HG03460 (cell line): ENCODE data around the gene FUT7.
"Not testable (repeated sequence)": the region's sequence is repeated elsewhere in the genome, so short reads cannot be mapped to it uniquely, and the experiment has no call there.

ENCODE experiments used
- ATAC-seq: cut with Tn5 transposase; IDR thresholded peaks from one replicate; pipeline ENCODE4 v1.9.1; 2021; ENCODE audit not compliant: unreplicated experiment

FUT7 gene

DNA sequence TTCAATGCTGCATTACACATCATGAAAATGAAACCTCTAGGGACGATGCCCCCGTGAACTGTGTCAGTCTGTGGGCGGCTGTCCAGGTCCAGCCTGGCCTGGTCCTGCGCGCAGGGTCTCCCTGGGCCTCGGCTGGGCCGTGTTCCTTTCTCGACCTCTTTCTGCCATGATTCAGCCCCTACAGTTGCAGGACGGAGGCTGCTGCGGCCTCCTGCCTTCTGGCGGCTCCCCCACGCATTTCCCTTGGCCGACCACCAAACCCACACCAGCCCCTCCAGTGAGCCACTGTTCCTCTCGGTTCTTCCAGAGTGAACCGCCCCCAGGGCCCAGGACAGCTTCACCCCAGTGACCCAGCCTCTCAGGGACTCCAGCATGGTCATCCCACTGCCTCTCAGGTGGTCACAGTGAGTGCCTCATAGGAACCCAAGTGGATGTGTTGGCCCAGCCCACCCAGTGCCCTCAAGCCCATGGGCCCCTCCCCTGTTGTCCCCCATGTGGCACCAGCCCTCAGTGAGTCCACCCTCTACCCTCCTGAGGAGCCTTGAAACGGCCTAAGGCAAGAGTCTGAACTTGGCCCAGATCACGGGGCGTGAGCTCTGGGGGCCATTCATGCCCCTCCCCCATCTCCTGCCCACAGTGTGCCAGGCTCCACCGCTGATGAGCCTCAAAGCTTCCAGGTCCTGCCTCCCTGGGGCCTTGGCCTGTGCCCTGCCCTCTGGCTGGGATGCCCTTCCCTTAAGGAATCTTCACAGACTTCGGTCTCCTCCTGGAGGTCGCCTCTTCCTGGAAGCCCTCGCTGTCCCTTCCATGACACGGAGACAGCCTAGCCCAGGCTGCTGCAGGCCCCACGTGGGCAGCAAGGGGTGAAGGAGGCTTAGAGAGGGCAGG, 25.5 kb downstream of the FUT7 start:
- no peak for ATAC-seq

DNA sequence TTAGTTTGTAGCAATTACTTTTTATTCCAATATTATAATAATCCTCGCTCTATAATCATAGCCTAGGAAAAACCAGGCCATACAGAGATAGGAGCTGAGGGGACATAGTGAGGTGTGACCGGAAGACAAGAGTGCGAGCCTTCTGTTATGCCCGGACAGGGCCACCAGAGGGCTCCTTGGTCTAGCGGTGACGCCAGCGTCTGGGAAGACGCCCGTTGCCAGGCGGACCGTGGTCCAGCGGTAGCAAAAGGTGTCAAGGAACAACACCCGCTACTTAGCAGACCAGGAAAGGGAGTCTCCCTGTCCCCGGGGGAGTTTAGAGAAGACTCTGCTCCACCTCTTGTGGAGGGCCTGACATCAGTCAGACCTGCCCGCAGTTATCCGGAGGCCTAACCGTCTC, 27.6 kb downstream of the FUT7 start:
- not testable (repeated sequence) for ATAC-seq

DNA sequence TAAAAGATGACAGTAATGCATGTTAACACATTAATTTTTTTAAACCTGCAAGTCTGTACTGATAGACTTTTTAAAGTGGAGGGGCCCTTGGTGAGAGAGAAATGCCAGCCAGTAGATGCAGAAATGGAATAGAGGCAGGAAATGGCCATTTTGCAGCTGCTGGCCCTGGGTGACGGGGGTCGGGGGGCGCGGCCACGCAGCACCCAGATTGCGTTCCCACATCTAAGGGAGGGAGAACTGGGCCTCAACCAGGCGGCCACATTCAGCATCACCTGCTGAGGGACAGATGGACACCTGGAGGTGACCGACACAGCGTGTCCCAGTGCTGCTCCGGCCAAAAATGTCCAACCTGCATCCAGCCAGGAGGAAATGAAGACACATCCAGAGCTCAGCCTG, 29.2 kb downstream of the FUT7 start:
- no peak for ATAC-seq

DNA sequence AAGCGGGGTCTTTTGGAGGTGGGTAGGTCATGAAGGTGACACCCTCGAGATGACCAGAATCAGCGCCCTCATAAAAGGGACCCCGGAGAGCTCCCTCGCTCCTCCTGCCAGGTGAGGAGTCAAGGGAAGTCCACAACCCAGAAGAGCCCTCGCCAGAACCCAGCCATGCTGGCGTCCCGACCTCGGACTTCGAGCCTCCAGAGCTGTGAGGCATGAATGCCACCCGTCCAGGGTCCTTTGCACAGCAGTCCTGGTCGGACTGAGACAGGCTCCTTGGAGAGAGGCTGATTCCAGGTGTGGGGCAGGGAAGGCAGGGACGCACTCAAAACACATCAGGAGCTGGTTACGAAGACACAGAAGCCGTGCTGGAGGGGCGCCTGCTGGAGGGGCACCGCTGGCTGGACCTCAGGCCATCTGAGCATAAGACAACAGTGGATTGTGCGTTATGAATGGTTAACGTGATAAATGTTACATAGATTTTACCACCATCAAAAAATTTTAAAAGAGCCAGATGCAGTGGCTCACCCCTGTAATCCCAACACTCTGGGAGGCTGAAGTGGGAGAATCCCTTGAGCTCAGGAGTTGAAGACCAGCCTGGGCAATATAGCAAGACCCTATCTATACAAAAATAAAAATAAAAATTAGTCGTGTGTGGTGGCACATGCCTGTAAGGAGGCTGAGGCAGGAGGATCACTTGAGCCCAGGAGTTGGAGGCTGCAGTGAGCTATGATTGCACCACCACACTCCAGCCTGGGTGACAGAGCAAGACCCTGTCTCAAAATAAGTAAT, 29.8 kb downstream of the FUT7 start:
- no peak for ATAC-seq

DNA sequence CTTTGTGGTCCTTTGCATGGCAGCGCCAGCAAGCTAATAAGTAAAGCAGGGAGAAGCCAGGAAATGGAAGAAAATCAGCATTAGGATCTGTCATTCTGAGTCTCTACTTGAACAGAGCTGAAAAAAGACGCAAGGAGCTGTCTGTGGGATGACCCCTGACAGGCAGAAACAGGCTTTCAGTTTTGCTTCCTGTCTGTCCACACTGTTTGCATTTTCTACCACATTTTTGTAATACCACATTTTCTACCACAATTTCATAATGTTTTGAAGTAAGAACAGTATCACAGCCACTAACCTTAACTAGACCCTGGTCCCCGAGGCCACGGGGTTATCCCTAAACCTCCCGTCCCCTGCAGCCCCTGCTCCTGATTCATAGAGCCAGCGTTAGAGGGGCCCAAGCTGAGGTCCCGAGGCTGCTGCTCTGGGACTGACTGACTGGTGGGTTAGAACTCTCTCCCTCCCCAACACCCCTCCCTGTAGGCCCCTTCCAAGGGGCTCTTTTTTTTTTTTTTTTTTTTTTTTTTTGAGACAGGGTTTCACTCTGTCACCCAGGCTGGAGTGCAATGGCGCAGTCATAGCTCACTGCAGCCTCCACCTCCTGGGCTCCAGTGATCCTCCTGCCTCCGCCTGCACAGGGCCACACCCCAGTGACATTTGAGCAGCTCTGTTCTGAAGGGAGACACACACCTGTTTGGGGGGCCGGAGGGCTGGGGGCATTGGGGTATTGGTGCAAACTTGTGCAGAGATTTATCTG, 31.5 kb downstream of the FUT7 start:
- peak; percentile 64 for ATAC-seq

DNA sequence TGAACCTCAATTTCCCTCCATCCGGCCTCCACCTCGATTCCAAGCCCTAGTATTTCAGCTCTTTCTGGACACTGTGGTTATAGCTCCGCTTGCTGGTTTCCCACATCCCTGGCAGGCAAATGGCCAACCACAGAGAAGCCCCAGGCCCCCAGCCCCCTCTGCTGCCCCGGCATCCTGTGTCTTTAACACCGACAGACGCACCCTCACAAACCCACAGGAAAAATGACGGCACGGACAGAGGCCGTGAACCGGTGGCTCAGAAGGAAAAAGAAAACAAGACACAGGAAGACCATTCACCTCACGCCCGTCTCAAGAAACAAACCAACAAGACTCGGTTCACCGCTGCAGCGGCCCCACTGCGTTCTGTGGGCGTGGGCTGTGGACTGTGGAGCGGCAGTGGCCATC, 34.1 kb downstream of the FUT7 start:
- ATAC-seq, result no peak

DNA sequence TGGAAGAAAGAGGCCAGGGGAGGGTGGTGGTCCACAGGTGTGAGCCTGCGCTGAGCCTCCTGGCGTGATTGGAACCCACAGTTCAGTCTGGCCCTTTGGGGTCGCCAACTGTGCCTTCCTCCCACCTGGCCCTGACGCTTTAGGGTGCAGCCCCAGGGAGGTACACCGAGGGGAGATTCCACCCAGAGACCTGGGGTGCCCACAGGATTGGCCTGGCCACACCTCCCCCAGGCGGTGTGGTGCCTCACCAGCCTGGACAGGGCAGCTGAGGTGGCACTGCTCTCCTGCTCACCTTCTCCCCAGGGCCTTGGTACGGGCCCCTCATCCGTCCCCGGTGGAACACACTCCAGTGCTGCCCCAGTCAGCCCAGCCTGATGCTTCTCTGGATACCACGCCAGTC, 34.5 kb downstream of the FUT7 start:
- ATAC-seq, result no peak

DNA sequence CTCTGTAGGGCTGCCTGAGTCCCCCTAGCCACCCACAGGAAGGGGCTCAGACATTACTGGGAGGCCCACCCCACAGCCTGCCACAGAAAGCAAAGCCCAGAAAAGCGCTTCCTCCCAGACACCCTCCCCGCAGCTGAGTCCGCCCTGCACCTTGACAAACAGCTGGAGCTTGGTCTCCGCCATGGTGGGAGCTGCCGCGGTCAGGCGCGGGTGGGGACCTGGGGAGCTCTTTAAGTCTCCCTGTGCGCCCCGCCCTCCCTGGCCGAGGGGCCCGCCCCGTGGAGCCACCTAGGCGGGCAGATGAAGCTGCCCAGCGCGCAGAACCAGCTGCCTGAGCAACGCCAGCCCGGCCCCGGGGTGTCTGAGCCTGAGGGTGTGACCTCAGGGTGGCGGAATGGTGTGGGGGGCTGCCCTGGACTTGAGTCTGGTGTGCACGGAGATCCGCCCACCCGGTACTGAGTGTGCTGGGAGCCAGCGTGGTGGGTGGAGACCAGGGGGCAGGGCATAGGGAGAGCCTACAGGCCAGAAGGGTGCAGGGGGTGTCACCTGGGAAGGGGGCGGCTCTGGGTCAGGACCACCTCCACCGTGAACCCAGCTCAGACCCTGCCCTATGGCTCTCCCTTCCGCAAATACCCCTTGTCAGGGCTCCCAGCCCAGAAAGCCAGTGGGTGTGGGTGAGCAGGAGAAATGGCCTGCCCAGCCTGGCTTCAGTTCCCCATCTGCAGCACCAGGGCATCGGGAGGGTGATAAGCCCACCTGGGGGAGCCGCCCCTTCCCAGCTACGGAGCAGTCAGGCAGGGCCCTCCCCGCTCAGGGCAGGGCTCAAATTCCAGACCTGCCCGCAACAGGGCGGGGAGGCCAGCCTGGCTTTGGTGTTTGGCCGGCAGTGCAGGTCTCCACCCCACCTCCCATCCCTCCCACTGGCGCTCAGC, 35.3 kb downstream of the FUT7 start, which contains the start of gene CLIC3:
CLIC3 (minus strand) TSS at position 208 of the 932 bp plus-strand sequence; CDS start at position 183, 25 bp downstream.
- ATAC-seq, result no peak

DNA sequence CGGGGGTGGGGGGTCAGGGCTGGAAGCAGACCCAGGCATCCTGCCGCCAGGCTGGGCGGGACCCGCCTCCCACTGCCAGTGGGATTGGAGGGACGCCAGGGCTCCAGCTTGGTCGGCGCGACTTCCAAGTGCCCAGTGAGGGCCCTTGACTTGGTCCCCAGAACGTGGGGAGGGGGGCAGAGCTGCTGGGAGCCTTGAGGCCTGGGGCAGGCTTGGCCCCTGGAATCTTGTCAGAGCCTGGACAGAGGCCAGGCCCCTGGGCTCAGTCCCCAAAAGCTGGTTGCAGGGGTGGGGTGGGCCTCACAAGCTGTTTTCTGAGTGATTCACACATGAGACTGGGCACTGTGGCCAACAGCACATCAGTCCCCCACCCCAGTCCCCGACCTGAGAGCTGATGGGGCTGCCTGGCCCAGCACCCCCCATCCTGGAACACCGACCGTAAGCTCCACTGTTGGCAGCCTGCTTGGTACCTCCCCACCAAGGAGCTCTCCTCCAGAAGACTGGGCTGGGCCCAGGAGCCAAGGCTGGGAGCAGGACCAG, 36.0 kb downstream of the FUT7 start:
- no peak for ATAC-seq

DNA sequence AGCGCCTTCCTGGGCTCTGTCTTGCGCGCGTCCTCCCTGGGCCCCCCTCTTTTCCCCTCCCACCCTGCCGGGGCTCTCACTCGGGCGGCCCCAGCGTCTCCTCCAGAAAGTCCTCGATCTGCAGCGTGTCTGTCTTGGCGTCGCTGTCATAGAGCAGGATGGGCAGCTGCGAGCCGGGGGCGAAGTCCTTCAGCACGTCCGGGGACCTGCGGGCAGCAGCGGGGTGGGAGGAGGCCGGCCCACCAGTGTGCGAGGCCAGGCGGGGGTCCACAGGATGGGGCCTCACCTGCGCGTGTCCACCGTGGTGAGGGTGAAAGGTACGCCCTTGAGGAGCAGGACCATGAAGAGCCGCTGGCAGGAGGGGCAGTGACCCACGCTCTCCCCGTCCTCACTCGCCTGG, 36.5 kb downstream of the FUT7 start:
- ATAC-seq, result no peak

DNA sequence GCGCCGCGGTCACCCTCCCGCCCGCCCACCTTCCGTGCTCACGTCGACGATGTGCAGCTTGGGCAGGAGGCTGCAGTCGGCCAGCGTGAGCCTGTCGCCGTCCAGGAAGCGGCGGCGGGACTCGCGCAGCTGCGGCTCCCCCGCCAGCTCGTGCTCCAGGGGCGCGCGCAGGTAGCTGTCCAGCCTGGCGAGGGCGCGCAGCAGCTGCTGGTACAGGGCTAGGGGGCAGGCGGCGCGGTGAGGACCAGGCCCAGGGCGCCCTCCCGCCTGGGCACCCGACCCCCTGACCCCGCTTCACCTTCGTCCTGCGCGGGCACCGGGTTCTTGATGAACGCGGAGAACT, 37.0 kb downstream of the FUT7 start:
- no peak for ATAC-seq

DNA sequence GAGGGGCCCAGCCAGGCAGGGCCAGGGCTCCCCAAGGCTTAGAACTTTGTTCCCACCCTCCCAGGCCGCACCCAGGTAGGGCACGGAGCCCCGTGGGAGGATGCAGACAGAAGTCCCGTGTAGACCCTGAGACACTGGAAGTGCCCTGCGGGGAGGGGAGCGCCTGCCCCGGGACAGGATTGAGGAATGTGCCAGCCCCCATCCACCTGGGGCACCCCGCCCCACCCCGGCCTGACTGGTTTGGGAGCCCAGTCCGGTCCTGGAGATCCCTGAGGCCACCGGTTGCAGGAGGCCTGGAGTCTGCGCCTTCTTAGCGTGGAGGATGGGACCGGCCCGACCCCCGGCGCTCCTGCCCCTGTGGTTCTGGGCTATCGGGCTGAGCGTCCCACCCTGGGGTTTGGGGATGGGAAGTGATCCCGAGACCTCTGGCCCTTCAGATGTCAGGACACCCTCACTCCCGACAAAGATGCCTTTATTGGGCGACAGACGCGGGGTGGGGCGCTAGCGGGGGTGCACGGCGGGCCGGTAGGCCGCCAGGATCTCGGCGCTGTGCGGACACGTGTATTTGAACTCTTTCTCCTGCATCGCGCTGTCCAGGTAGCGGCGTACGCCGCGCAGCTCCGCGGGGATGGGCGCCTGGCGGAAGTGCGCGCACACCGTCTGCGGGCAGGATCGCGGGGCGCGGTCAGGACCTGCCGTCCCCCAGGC, 37.6 kb downstream of the FUT7 start:
- no peak for ATAC-seq

DNA sequence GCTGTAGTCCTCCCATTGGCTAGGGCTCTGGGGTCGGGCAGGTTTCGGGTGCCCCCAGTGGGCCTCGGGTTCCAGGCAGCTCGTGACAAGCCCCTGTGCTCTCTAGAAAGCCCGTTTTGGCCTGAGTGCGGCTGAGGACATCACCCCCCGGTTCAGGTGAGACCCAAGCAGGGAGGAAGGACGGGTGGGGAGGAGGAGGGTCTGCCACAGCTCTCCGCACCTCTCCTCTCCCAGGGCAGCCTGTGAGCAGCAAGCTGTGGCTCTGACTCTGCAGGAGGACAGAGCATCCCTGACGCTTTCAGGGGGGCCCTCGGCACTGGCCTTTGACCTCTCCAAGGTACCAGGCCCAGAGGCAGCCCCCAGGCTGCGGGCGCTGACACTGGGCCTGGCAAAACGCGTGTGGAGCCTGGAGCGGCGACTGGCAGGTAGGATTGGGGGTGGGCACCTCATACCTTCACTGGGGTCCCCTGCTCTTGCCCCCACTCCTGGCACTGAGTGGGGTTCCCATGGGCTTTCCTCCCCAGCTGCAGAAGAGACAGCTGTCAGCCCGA, 39.0 kb downstream of the FUT7 start:
- no peak for ATAC-seq

DNA sequence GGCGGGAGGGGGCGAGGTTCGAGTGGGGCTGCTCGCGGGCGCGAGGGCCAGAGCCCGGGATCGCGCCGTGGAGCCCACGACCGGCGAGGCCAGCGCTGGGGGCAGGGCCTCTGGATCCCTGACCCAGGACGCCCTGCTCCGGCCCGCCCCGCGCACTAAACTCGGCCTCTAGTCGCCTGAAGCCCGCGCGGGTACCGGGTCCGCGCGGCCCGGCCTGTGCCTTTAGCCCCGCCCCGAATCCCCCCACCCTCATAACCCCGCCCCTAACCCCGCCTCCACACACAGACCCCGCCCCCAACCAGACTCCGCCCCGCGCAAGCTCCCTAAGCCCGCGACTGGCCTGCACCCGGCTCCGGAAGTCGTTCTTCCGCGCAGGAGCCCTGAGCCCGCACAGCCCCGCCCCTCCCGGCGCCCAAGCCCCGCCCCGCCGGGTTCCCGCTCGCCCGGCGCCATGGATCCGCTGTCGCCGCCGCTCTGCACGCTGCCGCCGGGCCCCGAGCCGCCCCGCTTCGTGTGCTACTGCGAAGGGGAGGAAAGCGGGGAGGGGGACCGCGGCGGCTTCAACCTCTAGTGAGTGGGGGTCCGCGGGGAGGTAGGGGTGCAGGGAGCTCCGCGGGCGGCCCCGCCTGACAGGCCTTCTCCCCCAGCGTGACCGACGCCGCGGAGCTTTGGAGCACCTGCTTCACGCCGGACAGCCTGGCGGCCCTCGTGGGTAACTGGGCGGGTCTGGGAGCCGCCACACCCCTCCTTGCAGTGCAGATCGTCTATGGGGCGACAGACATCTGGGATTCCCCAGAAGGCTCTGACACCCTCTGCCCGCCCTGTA, 39.7 kb downstream of the FUT7 start, which contains the start of gene PAXX:
PAXX (plus strand) TSS at position 430 of the 826 bp plus-strand sequence; CDS start at position 452, 22 bp downstream.
- ATAC-seq, result peak; percentile 77

DNA sequence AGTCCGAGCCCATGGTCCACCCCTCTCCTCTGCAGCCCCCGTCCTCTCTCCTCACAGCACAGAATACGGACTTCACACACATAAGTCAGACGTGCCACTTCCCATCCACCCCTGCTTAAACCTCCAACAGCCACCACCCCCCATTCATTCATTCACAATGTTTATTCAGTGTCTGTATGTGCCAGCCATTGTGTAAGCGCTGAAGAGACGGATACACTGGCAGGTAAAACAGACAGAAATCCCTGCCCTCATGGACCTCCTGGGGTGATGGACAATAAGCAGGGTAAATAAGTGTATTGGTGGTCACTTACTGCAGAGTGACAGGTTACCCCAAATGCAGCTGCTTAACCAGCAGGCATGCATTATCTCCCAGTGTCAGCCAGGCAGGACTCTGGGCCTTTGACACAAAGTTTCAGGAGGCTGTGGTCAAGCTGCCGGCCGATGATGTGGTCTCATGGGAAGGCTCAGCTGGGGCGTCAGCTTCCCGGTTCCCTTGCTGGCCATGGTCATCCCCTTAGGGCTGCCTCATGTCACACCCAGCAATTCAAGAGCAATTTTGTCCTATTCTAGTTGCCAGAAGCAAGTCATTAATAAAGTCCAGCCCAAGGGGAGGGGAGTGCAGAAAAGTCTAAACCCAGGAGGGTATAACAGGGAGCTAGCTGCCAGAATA, 41.5 kb downstream of the FUT7 start:
- ATAC-seq, result no peak

DNA sequence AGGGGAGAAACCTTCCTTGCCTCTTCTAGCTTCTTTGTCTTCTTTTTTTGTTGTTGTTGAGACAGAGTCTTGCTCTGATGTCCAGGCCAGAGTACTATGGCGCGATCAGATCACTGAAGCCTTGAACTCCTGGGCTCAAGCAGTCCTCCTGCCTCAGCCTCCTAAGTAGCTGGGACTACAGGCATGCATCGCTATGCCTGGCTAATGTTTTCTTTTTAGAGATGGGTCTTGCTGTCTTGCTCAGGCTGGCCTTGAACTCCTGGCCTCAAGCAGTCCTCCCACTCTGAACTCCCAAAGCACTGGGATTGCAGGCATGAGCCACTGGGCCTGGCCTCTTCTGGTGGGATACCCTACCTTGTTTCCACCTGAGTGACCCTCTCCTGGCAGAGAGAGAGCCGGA, 43.0 kb downstream of the FUT7 start:
- no peak for ATAC-seq

DNA sequence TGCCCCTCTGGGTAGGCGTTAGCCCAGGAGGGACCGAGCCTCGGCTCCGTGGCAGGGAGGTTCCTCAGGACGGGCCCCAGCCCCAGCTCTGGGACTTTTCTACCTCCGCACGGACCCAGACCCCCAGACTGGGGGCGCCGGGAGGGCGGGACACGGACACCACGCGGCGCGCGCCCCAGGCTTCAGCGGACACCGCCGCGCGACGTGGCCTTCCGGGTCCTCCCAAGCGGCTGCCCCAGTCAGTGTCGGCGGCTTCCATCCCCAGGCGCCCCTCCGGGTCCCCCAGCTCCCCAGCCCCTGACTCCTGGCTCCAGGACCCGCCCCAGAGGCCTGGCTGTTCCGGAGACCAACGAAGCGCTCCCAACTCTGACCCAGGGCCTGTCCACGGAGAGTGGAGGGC, 46.0 kb downstream of the FUT7 start:
- ATAC-seq, result no peak
